ENCODE data around the gene FAM53C.

FAM53C gene

DNA sequence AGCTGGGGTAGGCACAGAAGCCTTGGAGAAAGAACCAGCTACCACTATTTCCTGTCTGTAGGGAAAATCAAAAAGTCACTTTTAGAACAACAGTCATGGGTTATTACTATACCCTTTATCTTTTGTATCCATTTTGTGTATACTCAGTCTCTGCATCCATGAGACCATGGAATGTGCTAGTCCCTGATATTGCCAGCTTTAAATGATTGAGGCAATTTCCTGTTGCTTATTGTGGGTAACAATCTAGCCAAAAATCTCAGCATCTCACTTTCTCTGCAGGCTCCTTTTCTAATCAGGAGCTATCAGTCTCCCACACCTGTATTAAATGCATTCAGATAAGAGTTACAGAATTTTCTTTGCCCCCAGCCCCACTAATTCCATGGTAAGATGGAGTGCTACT is 13.5 kb downstream of the FAM53C start:
- H3K4me3 ChIP-seq (ENCODE audit: extremely low read depth, insufficient read depth, low read length, poor library complexity, severe bottlenecking): no peak overlapping the region
- H3K9me3 ChIP-seq (ENCODE audit: control insufficient read depth, low read length): peaks cover 15% of the 10 kb centered on the region
- H3K4me1 ChIP-seq (ENCODE audit: control insufficient read depth, insufficient read depth, low read length, poor library complexity, severe bottlenecking): peaks cover 3% of the 10 kb centered on the region
- H3K27ac ChIP-seq (ENCODE audit: low read depth, low read length, severe bottlenecking): no peak overlapping the region
- peaks cover 56% of the 10 kb centered on the region for H3K36me3 ChIP-seq (ENCODE audit: control insufficient read depth, insufficient read depth, low read length)

- Histone ChIP-seq H3K4me3 (ENCODE audit: extremely low read depth, insufficient read depth, low read length, poor library complexity, severe bottlenecking) (peak within 1 kb of the TSS; percentile 92), H3K27ac (ENCODE audit: low read depth, low read length, severe bottlenecking) (peak within 1 kb of the TSS; percentile 88), H3K9me3 (ENCODE audit: control insufficient read depth, low read length) (peaks cover 15% of the 10 kb centered on the region), H3K36me3 (ENCODE audit: control insufficient read depth, insufficient read depth, low read length) (peaks cover 52% of the 10 kb centered on the region), H3K4me1 (ENCODE audit: control insufficient read depth, insufficient read depth, low read length, poor library complexity, severe bottlenecking) (peaks cover 3% of the 10 kb centered on the region)
- WGBS, 2 experiments (ENCODE audit: insufficient coverage in 2 of 2): 0 to 10% methylated on average over 2 to 7 of the region's 30 CpGs
These were observed 14.1 kb downstream of the FAM53C start, which contains the start of gene KDM3B for GRCh38 chr5:138352071-138352721. Gene KDM3B, plus strand, starts transcription at chr5:138352685. Its CDS starts 111 bp downstream, at chr5:138352796.

- H3K4me1 ChIP-seq (ENCODE audit: control insufficient read depth, insufficient read depth, low read length, poor library complexity, severe bottlenecking): peaks cover 3% of the 10 kb centered on the region
- peaks cover 47% of the 10 kb centered on the region for H3K36me3 ChIP-seq (ENCODE audit: control insufficient read depth, insufficient read depth, low read length)
- H3K4me3 ChIP-seq (ENCODE audit: extremely low read depth, insufficient read depth, low read length, poor library complexity, severe bottlenecking): peak overlapping the region; percentile 92
- 0 to 1% methylated on average over 71 to 75 of the region's 88 CpGs for WGBS, 2 experiments (ENCODE audit: insufficient coverage in 2 of 2)
- peak overlapping the region; percentile 88 for H3K27ac ChIP-seq (ENCODE audit: low read depth, low read length, severe bottlenecking)
- H3K9me3 ChIP-seq (ENCODE audit: control insufficient read depth, low read length): peaks cover 15% of the 10 kb centered on the region
These were observed 14.9 kb downstream of the FAM53C start for GRCh38 chr5:138352722-138353559.

GRCh38 chr5:138353560-138354080 is 15.6 kb downstream of the FAM53C start:
- Histone ChIP-seq H3K4me1 (ENCODE audit: control insufficient read depth, insufficient read depth, low read length, poor library complexity, severe bottlenecking) (peaks cover 3% of the 10 kb centered on the region), H3K36me3 (ENCODE audit: control insufficient read depth, insufficient read depth, low read length) (peaks cover 41% of the 10 kb centered on the region), H3K27ac (ENCODE audit: low read depth, low read length, severe bottlenecking) (peak overlapping the region; percentile 88), H3K4me3 (ENCODE audit: extremely low read depth, insufficient read depth, low read length, poor library complexity, severe bottlenecking) (peak overlapping the region; percentile 92), H3K9me3 (ENCODE audit: control insufficient read depth, low read length) (peaks cover 15% of the 10 kb centered on the region)
- WGBS, 2 experiments (ENCODE audit: insufficient coverage in 2 of 2): 13 to 27% methylated on average over 6 to 7 of the region's 11 CpGs

GRCh38 chr5:138354387-138354786 is 16.3 kb downstream of the FAM53C start:
- Histone ChIP-seq H3K4me1 (ENCODE audit: control insufficient read depth, insufficient read depth, low read length, poor library complexity, severe bottlenecking) (peaks cover 3% of the 10 kb centered on the region), H3K4me3 (ENCODE audit: extremely low read depth, insufficient read depth, low read length, poor library complexity, severe bottlenecking) (peak overlapping the region; percentile 92), H3K27ac (ENCODE audit: low read depth, low read length, severe bottlenecking) (no peak overlapping the region), H3K36me3 (ENCODE audit: control insufficient read depth, insufficient read depth, low read length) (peaks cover 33% of the 10 kb centered on the region), H3K9me3 (ENCODE audit: control insufficient read depth, low read length) (peaks cover 15% of the 10 kb centered on the region)
- WGBS, 2 experiments (ENCODE audit: insufficient coverage in 2 of 2): 21 to 24% methylated on average over 5 of the region's 5 CpGs

DNA sequence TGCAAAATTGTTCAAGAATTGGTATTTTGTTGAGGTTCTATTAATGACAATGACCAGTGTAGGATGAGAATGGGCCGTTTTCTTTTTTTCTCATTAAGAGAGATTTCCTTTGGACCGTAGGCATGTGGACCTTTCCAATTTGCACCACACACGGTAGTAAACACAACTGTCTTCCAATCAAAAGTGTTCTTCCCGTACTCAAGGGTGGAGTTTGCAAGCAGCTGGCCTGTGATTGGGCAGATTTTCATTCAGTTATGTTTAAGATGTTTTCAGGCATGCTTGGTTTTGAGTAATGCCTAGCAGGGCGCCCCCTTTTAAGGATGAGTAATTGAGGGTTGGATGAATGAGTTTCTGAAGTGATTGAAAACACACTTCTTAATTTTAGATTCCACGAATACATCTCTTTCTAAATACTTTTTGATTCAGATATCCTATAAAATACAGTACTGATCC is 16.9 kb downstream of the FAM53C start:
- peaks cover 27% of the 10 kb centered on the region for H3K36me3 ChIP-seq (ENCODE audit: control insufficient read depth, insufficient read depth, low read length)
- peaks cover 3% of the 10 kb centered on the region for H3K4me1 ChIP-seq (ENCODE audit: control insufficient read depth, insufficient read depth, low read length, poor library complexity, severe bottlenecking)
- peaks cover 15% of the 10 kb centered on the region for H3K9me3 ChIP-seq (ENCODE audit: control insufficient read depth, low read length)
- WGBS, 2 experiments (ENCODE audit: insufficient coverage in 2 of 2): 33% methylated on average over 1 of the region's 6 CpGs; no CpG with 5 or more reads in 1 of the 2 experiments
- H3K4me3 ChIP-seq (ENCODE audit: extremely low read depth, insufficient read depth, low read length, poor library complexity, severe bottlenecking): peak overlapping the region; percentile 92
- no peak overlapping the region for H3K27ac ChIP-seq (ENCODE audit: low read depth, low read length, severe bottlenecking)

DNA sequence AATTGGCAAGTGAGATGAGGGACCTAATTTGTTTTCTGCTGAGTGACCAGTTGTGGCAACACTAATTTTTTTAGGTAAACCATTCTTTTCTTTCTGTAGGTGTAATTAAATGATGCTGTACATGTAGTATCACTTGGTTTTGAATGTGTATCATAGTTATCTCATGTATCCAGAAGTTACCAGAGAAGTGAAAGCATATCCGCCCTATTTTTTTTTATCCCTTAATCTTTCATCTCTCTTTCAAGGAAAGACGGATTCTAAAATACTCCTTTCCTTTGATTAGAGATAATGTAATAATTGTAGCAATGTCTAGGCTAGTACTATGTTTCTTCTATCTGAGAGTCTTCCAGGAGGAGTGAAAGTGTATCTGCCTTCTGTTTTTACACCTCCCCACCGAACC is 21.6 kb downstream of the FAM53C start:
- no peaks in the 10 kb centered on the region for H3K9me3 ChIP-seq (ENCODE audit: control insufficient read depth, low read length)
- peaks cover 14% of the 10 kb centered on the region for H3K36me3 ChIP-seq (ENCODE audit: control insufficient read depth, insufficient read depth, low read length)
- WGBS, 2 experiments (ENCODE audit: insufficient coverage in 2 of 2): no CpG with 5 or more reads among the region's 3 CpGs
- no peak overlapping the region for H3K4me3 ChIP-seq (ENCODE audit: extremely low read depth, insufficient read depth, low read length, poor library complexity, severe bottlenecking)
- H3K4me1 ChIP-seq (ENCODE audit: control insufficient read depth, insufficient read depth, low read length, poor library complexity, severe bottlenecking): peaks cover 3% of the 10 kb centered on the region
- no peak overlapping the region for H3K27ac ChIP-seq (ENCODE audit: low read depth, low read length, severe bottlenecking)

GRCh38 chr5:138360941-138361452 is 22.9 kb downstream of the FAM53C start:
- H3K36me3 ChIP-seq (ENCODE audit: control insufficient read depth, insufficient read depth, low read length): peaks cover 14% of the 10 kb centered on the region
- H3K4me1 ChIP-seq (ENCODE audit: control insufficient read depth, insufficient read depth, low read length, poor library complexity, severe bottlenecking): no peaks in the 10 kb centered on the region
- no peaks in the 10 kb centered on the region for H3K9me3 ChIP-seq (ENCODE audit: control insufficient read depth, low read length)
- peak overlapping the region; percentile 41 for H3K27ac ChIP-seq (ENCODE audit: low read depth, low read length, severe bottlenecking)
- no CpG with 5 or more reads among the region's 1 CpG for WGBS, 2 experiments (ENCODE audit: insufficient coverage in 2 of 2)
- H3K4me3 ChIP-seq (ENCODE audit: extremely low read depth, insufficient read depth, low read length, poor library complexity, severe bottlenecking): no peak overlapping the region

DNA sequence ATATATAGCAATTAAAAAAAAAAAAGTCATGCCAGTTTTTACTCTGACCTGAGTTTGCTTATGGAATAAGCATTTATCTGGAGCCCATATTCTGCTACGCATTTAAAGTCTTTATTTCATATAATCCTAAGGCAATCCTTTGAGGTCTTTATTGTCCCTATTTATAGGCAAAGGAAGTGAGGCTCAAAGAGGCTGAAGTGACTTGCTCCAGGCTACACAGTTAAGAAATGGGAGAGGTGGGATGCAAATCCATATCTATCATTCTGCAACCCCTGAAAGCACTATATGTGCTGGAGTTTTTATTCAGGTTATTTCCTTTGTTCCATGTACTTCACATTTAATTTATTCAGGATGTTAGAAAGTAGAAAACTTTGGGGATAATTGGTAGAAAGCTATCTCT is 26.5 kb downstream of the FAM53C start:
- Histone ChIP-seq H3K27ac (ENCODE audit: low read depth, low read length, severe bottlenecking) (no peak overlapping the region), H3K9me3 (ENCODE audit: control insufficient read depth, low read length) (no peaks in the 10 kb centered on the region), H3K4me3 (ENCODE audit: extremely low read depth, insufficient read depth, low read length, poor library complexity, severe bottlenecking) (no peak overlapping the region), H3K4me1 (ENCODE audit: control insufficient read depth, insufficient read depth, low read length, poor library complexity, severe bottlenecking) (peaks cover 6% of the 10 kb centered on the region), H3K36me3 (ENCODE audit: control insufficient read depth, insufficient read depth, low read length) (peaks cover 8% of the 10 kb centered on the region)
- WGBS, 2 experiments (ENCODE audit: insufficient coverage in 2 of 2): no CpG with 5 or more reads among the region's 1 CpG

GRCh38 chr5:138366632-138367382 is 28.7 kb downstream of the FAM53C start:
- peaks cover 9% of the 10 kb centered on the region for H3K4me1 ChIP-seq (ENCODE audit: control insufficient read depth, insufficient read depth, low read length, poor library complexity, severe bottlenecking)
- H3K27ac ChIP-seq (ENCODE audit: low read depth, low read length, severe bottlenecking): no peak overlapping the region
- no peaks in the 10 kb centered on the region for H3K9me3 ChIP-seq (ENCODE audit: control insufficient read depth, low read length)
- H3K36me3 ChIP-seq (ENCODE audit: control insufficient read depth, insufficient read depth, low read length): peaks cover 5% of the 10 kb centered on the region
- H3K4me3 ChIP-seq (ENCODE audit: extremely low read depth, insufficient read depth, low read length, poor library complexity, severe bottlenecking): no peak overlapping the region
- WGBS, 2 experiments (ENCODE audit: insufficient coverage in 2 of 2): 86 to 100% methylated on average over 4 of the region's 4 CpGs

Measured in mesodermal cell (in vitro differentiated cells).